ENCODE measurements around the gene TRIML2.

TRIML2 gene

DNA sequence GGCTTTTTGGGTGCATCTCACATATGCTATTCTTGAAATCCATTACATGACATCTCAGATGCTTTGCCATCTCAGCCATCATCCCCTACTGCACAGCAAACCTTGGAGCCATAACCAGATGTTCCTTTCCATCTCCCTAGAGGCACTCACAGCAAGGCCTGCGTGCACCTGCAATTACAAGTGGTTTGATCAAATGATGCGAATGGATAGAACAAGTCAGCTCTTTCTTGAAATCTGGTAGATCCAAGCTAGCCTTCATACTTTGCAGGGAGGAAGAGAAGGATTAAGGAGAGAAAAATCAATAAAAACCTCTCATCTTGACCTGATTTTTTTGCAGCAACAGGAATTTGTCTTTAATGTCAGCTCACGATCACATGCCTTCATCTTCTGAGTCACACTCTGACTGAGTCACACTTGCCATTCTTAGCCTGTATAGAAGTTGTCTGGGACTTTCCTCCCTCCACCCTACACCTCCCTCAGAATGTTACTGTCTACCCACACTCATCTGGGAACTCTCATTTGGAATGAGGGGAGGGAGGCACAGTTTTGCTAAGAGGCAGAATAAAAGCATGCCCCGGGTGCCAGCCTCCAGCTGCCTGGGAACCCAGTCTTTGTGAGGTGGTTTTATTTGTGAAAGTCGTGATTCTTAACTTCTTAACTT is 17.9 kb upstream of the TRIML2 start:
- no peak overlapping the region for H2AFZ ChIP-seq
- no peak overlapping the region for H3K4me3 ChIP-seq (ENCODE audit: low read depth, low read length)
- no peaks in the 10 kb centered on the region for H3K79me2 ChIP-seq
- H3K9me3 ChIP-seq (ENCODE audit: control insufficient read depth, low read length) = no peaks in the 10 kb centered on the region
- no peak overlapping the region for H3K9ac ChIP-seq
- H3K27me3 ChIP-seq (ENCODE audit: control insufficient read depth, insufficient read depth, low read length) = no peaks in the 10 kb centered on the region
- TF ChIP-seq, protein P1, sequence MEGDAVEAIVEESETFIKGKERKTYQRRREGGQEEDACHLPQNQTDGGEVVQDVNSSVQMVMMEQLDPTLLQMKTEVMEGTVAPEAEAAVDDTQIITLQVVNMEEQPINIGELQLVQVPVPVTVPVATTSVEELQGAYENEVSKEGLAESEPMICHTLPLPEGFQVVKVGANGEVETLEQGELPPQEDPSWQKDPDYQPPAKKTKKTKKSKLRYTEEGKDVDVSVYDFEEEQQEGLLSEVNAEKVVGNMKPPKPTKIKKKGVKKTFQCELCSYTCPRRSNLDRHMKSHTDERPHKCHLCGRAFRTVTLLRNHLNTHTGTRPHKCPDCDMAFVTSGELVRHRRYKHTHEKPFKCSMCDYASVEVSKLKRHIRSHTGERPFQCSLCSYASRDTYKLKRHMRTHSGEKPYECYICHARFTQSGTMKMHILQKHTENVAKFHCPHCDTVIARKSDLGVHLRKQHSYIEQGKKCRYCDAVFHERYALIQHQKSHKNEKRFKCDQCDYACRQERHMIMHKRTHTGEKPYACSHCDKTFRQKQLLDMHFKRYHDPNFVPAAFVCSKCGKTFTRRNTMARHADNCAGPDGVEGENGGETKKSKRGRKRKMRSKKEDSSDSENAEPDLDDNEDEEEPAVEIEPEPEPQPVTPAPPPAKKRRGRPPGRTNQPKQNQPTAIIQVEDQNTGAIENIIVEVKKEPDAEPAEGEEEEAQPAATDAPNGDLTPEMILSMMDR (IDR thresholded peaks at IDR 0.05) = no peak
- no peak overlapping the region for H3K27ac ChIP-seq
- no peak overlapping the region for H3K4me2 ChIP-seq (ENCODE audit: low read length)
- no peaks in the 10 kb centered on the region for H3K4me1 ChIP-seq
- H3K36me3 ChIP-seq (ENCODE audit: control insufficient read depth, insufficient read depth, low read length) = no peaks in the 10 kb centered on the region

DNA sequence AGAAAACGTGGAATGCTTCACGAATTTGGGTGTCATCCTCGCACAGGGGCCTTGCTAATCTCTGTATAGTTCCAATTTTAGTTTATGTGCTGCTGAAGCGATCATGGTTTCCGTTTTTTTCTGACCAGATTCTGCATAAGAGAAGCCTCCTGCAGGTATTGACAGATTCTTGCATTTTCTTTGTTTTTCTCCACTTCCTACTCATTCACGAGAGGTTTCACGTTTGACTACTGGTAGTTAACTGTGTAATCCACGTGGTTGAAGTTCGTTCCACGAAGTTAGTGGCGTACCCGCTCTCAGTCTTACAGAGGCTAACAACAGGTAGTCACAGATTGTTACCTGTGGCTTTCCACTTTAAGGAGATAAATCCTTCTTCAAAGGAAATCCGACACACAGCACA is 12.1 kb upstream of the TRIML2 start:
- H3K27ac ChIP-seq = no peak overlapping the region
- H3K79me2 ChIP-seq = no peaks in the 10 kb centered on the region
- TF ChIP-seq, protein P1 (IDR thresholded peaks at IDR 0.05) = no peak
- no peak overlapping the region for H2AFZ ChIP-seq
- H3K4me2 ChIP-seq (ENCODE audit: low read length) = no peak overlapping the region
- no peaks in the 10 kb centered on the region for H3K9me3 ChIP-seq (ENCODE audit: control insufficient read depth, low read length)
- no peak overlapping the region for H3K4me3 ChIP-seq (ENCODE audit: low read depth, low read length)
- no peaks in the 10 kb centered on the region for H3K4me1 ChIP-seq
- H3K9ac ChIP-seq = no peak overlapping the region
- no peaks in the 10 kb centered on the region for H3K36me3 ChIP-seq (ENCODE audit: control insufficient read depth, insufficient read depth, low read length)
- H3K27me3 ChIP-seq (ENCODE audit: control insufficient read depth, insufficient read depth, low read length) = no peaks in the 10 kb centered on the region

DNA sequence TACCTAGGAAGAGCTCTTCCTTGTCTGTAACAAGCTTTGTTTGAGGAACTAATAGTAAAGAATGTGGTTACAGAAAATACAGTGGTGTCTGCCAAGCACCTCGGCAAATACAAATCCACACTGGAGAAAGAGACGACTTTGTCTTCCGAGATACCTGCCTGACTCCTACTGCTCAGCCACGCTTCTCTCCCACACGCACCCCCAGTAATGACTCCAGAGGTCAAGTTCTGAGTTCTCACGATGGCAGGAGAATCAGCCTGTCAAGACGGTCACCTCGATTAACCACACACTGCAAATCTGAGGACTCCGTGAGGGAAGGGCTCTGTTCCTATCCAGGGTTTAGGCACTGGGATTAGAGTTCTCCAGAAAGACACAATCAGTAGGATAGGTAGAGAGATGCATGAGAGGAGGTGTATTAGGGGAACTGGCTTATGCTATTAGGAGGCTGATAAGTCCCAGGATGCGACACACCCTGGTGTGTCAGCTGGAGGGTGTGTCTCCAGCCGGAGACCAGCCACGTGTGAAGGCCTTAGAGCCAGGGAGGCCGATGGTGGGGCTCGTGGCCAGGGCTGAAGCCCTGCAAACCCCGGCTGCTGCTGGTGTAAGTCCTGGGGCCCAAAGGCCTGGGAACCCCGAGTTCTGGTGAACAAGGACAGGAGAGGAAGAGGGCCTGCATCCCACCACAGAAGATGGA is 8.4 kb upstream of the TRIML2 start:
- Histone ChIP-seq H3K27me3 (ENCODE audit: control insufficient read depth, insufficient read depth, low read length) (no peaks in the 10 kb centered on the region), H3K9ac (no peak overlapping the region), H3K36me3 (ENCODE audit: control insufficient read depth, insufficient read depth, low read length) (no peaks in the 10 kb centered on the region), H3K79me2 (no peaks in the 10 kb centered on the region), H3K27ac (no peak overlapping the region), H3K4me3 (ENCODE audit: low read depth, low read length) (no peak overlapping the region), H2AFZ (no peak overlapping the region), H3K4me2 (ENCODE audit: low read length) (no peak overlapping the region), H3K9me3 (ENCODE audit: control insufficient read depth, low read length) (no peaks in the 10 kb centered on the region), H3K4me1 (no peaks in the 10 kb centered on the region)
- TF ChIP-seq, protein P1 (IDR thresholded peaks at IDR 0.05) = no peak

DNA sequence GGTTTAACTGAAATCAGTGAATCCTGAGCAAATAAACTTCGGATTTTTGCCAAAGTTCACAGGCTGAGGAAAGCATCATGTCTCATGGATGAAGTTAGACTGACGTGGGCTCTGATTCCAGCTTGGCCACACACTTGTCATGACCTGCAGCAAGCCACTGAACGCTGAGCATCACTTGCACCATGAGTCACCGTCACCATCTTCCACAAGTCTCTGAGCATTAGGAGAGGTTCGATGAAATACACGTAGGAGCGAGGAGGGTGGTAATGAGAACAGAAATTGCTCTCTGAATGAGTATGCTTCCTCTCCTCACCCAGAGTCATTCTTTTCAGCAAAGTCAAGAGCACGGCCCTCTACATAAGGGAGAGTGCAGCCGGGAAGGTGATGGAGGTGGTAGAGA is 3.8 kb upstream of the TRIML2 start:
- H3K9ac ChIP-seq = no peak overlapping the region
- H3K4me2 ChIP-seq (ENCODE audit: low read length) = no peak overlapping the region
- no peaks in the 10 kb centered on the region for H3K36me3 ChIP-seq (ENCODE audit: control insufficient read depth, insufficient read depth, low read length)
- H3K9me3 ChIP-seq (ENCODE audit: control insufficient read depth, low read length) = no peaks in the 10 kb centered on the region
- no peaks in the 10 kb centered on the region for H3K27me3 ChIP-seq (ENCODE audit: control insufficient read depth, insufficient read depth, low read length)
- H3K4me3 ChIP-seq (ENCODE audit: low read depth, low read length) = no peak overlapping the region
- H3K79me2 ChIP-seq = no peaks in the 10 kb centered on the region
- H3K4me1 ChIP-seq = no peaks in the 10 kb centered on the region
- H2AFZ ChIP-seq = no peak overlapping the region
- no peak overlapping the region for H3K27ac ChIP-seq
- TF ChIP-seq, protein P1 (IDR thresholded peaks at IDR 0.05) = no peak

DNA sequence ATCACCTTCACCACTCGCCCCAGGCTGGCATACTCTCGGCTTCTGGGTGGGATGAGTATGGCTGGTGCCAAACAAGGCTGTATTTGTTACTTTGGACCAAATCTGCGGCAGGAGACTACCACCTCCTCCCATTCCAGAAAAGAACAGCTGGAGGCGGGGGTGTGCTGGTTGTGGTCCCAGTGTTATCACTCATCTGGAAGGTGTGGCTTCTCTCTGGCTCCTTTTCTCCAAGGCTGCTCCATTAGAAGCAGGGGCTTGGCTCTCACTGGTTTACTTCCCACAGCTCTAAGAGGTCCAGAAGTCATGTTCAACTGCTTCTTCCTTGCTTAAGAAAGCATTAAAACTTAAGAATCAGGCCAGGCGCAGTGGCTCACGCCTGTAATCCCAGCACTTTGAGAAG is 2.6 kb upstream of the TRIML2 start:
- Histone ChIP-seq H3K36me3 (ENCODE audit: control insufficient read depth, insufficient read depth, low read length) (no peaks in the 10 kb centered on the region), H3K4me3 (ENCODE audit: low read depth, low read length) (no peak overlapping the region), H3K79me2 (no peaks in the 10 kb centered on the region), H3K27me3 (ENCODE audit: control insufficient read depth, insufficient read depth, low read length) (no peaks in the 10 kb centered on the region), H2AFZ (no peak overlapping the region), H3K9me3 (ENCODE audit: control insufficient read depth, low read length) (no peaks in the 10 kb centered on the region), H3K4me1 (no peaks in the 10 kb centered on the region), H3K9ac (no peak overlapping the region), H3K27ac (no peak overlapping the region), H3K4me2 (ENCODE audit: low read length) (no peak overlapping the region)
- TF ChIP-seq, protein P1 (IDR thresholded peaks at IDR 0.05) = no peak

Data from parathyroid adenoma (tissue), 2 donors.